Activated CD4-positive, alpha-beta T cell treated with anti-CD3 and anti-CD28 coated beads, Interleukin-2, amount 50 U/mL, for 24 hours (primary cell): ENCODE data around the gene KCNIP2.

ENCODE experiments used
- DNase-seq, 2 donors: peaks; one replicate each; pipeline ENCODE4 v3.0.0-alpha.2; 2020; ENCODE audit warnings: low read depth in 1 of 2, low spot score in 1 of 2

KCNIP2 gene

DNA sequence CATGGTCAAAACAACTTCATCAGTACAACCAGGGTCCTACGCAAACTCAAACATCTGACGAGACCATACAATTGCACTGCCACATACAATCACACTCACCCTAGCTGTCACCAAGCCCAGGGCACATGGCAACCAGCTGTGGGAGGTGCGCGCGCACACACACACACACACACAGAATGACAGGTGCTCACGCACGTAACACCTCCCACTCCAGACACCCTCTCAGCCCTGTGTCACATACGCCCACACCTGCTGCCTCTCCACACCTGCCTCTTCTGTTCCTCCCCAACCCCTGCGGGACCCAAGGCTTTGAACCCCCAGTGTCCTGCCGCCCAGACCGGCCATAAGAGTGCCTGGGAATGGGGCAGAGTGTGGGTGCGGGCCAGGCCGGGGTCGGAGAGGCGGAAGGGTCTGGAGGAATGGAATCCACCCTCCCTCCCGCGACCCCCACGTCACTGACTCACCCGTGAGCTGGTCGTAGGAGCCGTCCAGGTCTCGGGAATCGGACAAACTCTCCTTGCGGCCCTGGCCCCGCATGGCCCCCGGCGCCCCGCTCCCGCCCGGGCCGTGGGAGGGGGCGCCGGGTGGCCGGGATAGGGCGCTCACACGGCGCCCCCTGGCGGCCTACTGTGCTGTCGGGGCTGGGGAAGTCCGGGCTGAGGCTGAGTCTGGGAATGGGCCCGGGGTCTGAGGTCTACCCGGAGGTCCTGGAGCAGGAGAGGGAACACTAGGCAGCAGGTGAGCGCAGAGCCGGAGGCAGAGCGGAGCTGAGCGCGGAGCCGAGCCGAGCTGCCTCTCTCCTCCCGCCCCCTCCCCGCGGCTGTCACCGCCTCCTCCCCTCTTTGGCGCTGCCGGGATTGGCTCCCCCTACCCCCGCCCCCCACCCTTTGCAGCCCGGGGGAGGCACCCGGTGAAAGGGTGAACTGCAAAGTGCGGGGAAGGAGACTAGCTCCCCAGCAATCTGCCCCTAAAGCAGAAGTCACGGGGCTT is at the start of gene KCNIP2:
Gene KCNIP2 (minus strand): TSS at position 769 of the 990 bp plus-strand sequence. CDS start 232 bp downstream, at position 537.
- DNase-seq, result peak in 1 of 2 donors; percentile 34

DNA sequence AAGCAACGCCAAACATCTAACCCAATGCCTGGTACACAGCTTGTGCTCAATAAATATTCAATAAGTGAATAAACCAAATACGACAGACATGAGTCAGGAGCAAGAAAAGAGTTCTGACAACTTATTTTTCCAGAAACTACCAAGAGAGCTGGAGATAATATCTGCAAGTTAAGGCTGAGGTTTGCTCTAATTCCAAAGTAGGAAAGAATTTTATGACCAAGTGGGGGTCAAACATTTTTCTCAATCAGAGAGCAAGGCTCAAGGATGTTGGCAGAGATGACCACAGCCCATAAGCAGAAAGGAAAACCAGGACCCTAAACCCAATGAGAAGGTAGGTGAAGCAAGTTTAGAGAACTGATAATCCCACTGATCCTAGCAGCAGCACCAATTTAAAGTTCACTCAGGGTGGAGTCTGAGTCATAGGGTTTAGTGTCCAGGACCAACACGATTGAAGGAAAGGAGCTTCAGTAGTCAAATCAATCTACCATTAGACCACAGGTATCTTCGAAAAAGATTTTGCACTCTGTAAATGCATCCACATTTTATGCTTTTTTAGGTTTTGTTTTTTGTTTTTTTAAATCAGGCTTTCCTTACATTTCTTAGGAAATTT is 49.3 kb upstream of the KCNIP2 start:
- DNase-seq, result no peak

DNA sequence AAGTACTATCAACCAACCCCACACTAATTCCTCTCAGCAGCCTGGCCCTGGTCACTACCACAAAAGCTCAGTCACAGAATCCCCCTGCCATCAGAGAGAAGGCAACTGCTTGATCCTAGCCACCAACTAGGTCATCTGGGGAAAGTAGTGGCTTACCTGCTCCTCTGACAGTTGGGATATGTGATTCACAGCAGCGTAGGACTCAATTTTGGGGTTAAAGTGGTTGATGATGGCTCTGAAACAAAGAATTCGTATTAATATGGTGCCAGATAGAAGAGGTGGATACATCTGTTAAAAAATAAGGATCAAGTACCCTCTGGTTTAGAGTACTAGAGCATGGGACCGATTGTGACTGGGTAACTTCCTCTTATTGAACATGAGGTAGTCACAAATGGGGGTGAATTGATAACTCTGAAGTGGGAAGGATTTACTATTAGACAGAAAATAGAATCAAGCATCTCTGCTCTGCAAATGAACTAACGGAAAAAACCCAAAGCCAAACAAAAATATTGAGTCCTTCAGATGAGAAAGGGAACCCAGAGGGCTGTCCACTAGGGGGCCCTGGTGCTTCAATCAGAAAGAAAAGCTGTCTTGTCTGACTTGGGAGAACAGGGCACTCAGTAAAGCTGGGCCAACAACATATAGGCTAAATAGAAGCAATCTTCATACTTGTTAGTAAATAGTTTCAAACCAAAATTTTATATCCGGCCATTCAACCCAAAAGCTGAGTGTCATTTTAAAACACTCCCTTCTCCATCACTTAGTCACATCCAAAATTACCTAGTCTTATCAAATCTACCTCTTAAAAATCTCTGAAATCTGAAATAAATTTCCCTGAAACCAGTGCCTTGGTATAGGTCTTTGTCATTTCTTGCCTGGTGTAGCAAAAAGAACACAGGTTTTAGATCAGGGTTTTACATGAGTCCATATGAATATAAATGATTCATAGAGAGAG is 45.9 kb upstream of the KCNIP2 start:
- DNase-seq, result peak; percentile 38 to 58

DNA sequence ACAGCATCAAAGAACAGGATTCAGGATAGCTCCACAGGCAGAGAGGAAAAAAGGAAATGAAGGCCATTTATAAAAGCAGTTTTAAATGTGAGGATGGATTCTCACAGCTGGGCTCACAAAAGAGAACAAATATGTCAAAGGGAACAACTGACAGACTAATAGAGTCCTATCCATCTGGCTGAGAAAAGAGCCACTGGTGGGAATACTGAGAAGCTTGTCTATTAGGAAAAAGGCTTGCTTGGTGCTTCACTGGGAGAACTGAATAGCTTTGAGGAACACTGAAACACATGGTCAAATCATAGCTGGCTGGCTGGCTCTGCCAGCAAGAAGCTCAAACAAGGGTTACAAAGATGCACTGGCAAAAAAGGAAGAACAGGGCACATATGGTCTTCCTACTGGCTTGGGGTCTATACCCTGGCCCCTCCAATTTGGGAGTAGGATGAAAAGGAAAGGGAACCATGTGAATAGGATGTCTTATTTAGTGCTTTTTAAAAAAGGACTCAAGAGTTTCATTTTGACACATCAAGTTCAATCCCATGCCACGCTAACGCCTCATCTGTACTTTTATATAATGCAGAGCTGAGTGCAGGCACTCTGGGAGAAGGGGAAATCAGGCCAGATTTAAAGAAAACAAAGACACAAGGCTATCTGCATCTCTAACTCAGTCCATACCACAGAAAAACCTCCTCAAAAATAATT is 44.8 kb upstream of the KCNIP2 start:
- DNase-seq, result no peak

DNA sequence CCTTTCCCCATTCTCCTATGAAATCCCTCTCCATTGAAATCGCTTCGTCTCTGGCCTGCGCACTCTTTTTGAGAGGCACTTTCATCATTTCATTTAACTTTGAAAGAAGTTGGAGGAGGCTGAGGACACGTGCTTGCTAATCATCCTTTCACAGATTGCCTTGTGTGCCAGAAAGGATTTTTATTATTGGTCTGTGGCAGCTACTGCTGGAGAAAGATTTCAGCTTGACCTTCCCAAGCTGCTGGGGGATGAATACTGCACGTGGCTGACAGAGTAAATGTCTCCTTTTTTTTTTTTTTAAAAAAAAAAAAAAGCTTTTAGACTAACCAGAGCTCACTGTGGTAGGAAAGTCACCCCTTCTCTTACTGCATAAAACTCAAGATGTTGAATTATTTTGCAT is 44.2 kb upstream of the KCNIP2 start:
- DNase-seq, result no peak

DNA sequence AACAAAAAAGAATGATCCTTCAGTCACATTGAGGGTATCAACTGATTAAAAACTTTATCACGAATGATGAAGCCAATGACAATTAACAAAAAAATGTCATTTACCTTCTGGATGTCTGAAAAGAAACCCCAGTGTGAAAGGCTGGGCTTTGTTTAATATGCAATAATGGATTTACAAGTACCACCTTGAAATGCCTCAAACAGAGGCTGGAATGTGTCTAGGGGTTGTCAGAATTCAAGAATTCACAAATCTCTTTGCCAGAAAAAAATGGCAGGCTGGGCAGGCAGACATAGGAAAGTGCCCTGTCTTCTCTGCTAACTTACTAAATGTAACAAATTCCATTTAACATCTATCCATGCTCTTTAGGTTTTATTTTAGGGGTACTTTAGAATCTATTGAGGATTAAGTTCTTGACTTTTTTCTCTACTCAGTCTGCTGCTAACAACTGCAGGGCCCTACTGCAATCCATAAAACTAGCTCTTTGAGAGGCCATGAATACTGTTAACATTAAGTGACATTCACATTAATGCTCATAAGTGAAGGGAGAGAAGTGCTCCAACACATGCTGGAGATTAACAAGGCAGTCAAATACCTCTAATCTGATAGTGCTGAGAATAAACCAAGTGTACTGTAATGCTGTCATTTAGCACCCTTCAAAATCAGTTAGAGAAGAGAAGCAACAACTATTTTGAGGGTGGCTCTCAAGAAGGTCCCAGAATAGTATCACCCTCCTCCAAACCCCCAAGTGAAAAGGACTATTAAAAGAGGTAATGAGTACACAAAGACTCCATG is 43.1 kb upstream of the KCNIP2 start:
- no peak for DNase-seq

DNA sequence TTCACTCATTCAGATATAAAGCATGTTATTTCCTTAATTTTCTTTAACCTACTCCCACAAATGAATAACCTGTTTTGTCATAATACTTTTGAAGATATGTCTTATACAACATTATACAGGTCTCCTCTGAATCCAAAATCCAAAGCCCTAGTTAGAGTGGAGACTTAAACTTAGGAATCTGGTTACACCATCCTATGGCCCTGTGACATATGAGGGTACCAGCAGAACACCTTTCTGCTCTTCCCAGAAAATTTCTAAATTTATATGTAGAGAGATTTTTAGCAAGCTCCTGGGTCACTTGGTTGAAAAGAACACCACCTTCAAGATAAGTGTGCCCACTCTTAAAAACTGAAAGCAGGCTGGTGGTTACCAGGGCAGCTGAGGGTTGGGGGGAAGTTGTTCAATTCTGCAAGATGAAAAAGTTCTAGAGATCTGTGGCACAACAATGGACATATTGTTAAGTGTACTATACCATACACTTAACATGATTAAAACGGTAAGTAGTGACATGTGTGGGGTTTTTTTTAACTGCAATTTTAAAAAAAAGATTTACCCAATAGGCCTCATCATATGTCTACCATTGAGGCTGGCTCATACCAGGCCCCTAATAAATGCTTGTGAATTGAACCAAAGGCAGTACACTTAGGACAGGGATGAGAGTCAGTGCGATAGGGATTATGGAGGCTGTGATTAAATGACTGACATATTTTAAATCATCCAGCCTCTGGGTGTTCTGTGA is 37.6 kb upstream of the KCNIP2 start:
- DNase-seq, result no peak

DNA sequence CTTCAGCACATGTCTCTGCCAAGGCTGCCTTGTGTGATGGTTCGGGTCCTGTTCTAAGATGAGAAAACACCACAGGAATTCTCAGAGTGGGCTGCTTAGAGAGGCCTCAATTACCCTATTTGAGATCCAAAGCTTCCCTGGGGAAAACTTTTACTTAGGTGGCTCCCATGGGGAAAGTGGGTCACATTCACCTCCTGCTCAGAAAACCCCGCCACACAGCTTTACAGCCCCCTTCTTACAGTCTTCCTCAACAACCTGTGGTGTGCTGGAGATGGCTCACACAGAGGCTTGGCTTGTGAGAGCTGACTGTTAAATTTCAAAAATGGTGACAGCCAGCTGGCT is 36.6 kb upstream of the KCNIP2 start:
- no peak for DNase-seq

DNA sequence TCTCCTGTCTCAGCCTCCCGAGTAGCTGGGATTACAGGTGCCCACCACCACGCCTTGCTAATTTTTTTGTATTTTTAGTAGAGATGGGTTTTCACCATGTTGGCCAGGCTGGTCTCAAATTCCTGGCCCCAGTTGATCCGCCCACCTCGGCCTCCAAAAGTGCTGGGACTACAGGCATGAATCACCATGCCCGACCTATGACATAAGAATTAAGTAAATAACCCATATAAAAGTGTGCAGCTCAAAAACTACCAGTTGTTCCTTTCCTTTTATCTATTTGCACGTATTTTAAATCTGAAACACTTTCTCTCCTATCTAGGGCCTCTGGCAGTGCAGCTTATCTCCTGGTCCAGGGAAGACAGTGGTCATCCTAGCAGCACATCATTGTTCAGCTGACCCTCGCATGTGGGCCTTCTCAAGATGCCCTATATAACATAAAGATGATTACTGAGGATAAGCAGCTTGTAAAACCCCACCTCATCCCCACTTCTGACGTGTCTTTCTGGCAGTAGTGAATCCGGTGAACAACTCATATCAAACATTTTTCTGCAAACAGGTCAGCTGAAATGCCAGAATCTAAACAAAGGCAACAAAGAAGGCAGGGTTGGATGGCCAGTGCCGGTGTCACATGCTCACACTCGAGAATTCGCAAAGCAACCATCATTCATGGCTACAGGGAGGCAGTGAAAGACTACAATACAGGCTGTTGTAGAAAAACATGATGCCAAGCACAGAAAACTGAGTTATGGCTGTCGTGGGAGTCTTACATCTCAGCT is 36.0 kb upstream of the KCNIP2 start:
- no peak for DNase-seq

DNA sequence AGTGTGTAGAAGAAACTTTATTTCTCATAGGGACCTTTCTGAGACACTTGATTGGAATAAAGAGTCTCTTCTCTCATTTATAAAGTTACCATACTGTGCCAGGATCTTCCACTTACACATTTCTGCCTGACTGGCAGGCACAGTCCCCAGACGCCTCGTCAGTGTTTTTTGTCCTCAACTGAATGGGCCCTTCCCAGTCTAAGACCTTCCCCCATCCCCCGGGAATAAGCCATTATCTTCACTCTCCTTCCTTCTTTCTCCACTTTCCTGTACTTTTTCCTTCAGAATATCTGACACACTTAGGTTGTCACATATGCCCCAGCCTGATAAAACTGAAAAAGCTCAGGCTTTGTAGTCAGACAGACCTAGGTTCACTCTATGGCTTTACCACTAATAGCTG is 35.3 kb upstream of the KCNIP2 start:
- no peak for DNase-seq

DNA sequence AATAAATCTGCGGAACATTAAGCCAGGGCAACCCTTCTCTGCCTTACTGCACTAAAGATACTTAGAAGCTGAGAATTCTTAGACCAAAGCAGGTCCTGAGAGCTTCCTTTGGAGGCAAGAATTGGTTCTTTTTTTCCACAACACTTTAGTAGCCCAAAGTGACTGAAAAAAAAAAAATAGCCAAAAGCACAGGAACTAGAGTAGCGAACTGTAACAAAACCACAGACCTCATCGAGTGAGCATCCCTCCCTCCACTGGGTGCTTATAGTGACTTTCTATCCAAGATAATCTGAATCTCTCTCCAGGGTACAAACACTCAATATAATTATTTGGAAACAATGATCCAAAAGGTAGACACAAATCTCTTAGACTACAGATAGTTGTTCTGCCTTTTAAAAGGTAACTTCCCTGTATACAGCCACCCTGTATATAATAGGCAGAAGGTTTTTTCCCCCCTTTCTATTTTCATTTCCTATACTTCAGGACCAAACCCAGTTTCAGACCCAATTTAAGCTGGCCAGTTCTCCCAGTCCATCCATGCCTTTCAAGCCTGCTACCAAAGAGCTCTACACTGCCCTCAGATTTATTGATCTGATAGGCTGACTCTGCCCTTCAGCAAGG is 31.6 kb upstream of the KCNIP2 start:
- no peak for DNase-seq

GRCh38 chr10:101874252-101874651 is 30.7 kb upstream of the KCNIP2 start:
- DNase-seq, result no peak

- DNase-seq, result no peak
Observed at GRCh38 chr10:101867931-101868330, 24.3 kb upstream of the KCNIP2 start.

DNA sequence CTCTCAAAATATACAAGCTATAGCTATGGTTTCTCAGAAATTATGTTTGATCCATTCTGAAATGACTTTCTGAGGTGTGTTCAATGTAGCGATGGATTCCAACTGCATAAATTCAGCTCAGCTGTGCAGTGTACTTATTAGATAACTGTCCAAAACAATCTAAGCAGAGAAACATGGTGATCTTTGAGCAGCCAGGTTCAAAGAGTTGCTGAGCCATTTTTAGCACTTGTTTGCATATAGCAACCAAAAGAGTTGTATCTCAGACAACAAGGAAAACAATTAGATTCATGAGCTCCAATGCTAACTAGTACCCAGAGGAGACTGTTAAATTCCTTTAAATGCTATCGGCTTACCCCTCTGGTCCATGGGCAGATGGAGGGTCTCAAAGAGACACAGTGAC is 15.9 kb upstream of the KCNIP2 start:
- DNase-seq, result no peak

DNA sequence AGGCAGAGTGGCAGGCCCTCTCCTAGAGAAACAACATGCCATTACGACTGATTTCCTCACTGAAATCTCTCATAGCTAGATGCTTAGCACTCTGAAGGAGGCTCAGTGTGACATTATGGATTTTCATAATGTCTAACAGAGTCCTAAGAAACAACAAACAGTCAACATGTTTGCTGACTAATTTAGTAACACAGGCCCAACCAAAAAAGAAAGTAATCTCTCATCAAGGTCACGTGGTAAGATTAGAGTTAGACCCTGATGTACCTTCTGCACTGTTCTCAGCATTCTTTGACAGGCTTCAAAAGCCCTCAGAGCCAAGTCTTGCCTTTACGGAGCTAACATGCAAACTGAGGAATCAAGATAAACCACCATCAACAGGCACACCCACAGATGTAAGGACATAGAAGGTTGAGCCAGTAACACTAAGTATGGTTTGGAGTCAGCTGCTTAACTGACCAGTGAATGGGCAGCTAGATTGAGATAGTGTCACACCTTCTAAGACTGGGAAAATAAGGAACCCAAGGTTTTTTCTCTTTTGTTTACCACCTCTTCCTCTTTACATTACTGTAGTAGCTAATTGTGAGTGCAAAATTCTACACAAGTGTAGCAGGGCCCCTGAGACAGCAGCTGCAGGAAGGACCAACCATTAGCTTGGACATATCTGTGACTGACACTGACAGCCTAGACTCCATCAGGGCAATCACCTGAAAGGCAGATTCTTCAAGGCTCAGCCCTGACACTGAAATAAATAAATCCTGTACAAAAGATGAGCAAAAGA is 15.3 kb upstream of the KCNIP2 start:
- DNase-seq, result no peak

- no peak for DNase-seq
Observed at GRCh38 chr10:101857802-101858476, 14.3 kb upstream of the KCNIP2 start.

- DNase-seq, result no peak
Observed at GRCh38 chr10:101856626-101857025, 13.0 kb upstream of the KCNIP2 start.
